Ishikawa (cell line): ENCODE measurements around the gene CTNNA3.

Experiments
- CEBPB ChIP-seq: IDR thresholded peaks from 2 replicates; pipeline ENCODE4 v1.6.1; 2012
- REST ChIP-seq: IDR thresholded peaks from 2 replicates; pipeline ENCODE4 v1.6.1; 2012; ENCODE audit warnings: low read depth, mild to moderate bottlenecking
- TAF1 ChIP-seq: IDR thresholded peaks from 2 replicates; pipeline ENCODE4 v1.6.1; 2012; ENCODE audit warnings: low read depth, mild to moderate bottlenecking

GRCh38 chr10:66916030-66916429, 780.0 kb downstream of the CTNNA3 start:
- TF ChIP-seq CEBPB (no peak), REST (no peak), TAF1 (no peak)
